GM12873 (cell line): ENCODE data around the gene FARS2.

Source experiments
- TF ChIP-seq, protein P1 (sequence below): IDR thresholded peaks from 2 replicates; pipeline ENCODE4 v1.5.1; 2012; ENCODE audit warnings: low read depth, mild to moderate bottlenecking, moderate library complexity, low read length, control low read depth; ENCODE audit not compliant: insufficient read depth; ENCODE audit errors: missing control alignments

FARS2 gene

GRCh38 chr6:5471044-5471443 is 209.7 kb downstream of the FARS2 start:
- TF ChIP-seq, protein P1, sequence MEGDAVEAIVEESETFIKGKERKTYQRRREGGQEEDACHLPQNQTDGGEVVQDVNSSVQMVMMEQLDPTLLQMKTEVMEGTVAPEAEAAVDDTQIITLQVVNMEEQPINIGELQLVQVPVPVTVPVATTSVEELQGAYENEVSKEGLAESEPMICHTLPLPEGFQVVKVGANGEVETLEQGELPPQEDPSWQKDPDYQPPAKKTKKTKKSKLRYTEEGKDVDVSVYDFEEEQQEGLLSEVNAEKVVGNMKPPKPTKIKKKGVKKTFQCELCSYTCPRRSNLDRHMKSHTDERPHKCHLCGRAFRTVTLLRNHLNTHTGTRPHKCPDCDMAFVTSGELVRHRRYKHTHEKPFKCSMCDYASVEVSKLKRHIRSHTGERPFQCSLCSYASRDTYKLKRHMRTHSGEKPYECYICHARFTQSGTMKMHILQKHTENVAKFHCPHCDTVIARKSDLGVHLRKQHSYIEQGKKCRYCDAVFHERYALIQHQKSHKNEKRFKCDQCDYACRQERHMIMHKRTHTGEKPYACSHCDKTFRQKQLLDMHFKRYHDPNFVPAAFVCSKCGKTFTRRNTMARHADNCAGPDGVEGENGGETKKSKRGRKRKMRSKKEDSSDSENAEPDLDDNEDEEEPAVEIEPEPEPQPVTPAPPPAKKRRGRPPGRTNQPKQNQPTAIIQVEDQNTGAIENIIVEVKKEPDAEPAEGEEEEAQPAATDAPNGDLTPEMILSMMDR: peak; percentile 86

GRCh38 chr6:5471637-5472398 is 210.5 kb downstream of the FARS2 start:
- TF ChIP-seq, protein P1: no peak

DNA sequence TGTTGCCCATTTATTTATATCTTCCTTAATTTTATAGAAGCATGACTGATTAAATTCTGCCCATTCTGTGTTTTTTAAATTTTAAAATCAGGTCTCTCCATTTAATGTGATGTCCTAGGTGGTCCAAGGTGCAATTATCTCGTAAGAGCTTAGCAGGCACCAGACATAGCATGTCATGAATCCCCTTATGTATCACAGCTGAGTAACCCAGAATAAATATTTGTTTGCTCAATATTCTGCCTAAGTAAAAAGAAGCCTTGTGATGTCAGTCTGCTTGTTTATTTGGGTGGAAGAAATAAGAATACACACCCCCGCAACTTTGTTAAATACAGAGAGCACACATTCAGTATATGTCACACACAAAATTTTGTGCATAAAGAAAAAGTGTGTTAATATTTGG is 211.3 kb downstream of the FARS2 start:
- TF ChIP-seq, protein P1: no peak

GRCh38 chr6:5475779-5476178 is 214.5 kb downstream of the FARS2 start:
- TF ChIP-seq, protein P1: no peak

DNA sequence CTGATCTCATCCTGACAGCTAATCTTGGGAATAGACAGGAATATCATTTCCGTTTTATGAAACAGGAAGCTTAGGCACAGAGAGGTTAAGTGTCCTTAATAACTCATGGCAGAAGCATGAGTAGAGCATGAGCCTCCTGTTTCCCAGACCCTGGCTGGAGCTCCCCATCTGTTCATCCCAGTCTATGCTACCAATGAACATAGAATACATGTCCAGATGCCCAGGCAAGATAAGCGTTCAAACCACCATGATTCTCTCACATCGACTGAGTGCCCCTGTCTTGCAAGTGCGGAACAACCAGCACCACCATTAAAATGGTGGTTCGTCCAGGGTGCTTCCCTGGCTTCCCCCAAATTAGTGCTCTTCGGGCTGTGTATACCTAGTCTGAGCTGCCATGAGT is 217.1 kb downstream of the FARS2 start:
- TF ChIP-seq, protein P1: no peak

DNA sequence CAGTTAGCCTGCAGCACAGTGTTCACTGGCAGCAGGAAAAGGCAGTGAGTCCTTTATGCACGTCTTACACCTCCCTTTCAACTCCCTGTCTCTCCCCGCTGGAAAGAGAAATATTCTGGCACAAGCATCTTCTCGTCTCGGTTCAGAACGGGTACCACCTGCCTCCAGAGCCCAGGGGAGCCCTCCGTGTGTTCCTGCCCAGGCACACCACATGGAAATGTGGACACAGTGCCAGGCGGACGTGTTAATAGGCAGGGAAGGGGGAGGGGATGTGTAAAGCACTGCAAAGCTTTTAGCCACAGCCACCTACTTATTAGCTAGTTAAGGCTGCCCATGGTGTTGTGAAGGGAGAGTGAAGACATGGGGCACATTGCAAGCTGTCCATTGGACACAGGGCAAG is 219.7 kb downstream of the FARS2 start:
- TF ChIP-seq, protein P1: no peak

DNA sequence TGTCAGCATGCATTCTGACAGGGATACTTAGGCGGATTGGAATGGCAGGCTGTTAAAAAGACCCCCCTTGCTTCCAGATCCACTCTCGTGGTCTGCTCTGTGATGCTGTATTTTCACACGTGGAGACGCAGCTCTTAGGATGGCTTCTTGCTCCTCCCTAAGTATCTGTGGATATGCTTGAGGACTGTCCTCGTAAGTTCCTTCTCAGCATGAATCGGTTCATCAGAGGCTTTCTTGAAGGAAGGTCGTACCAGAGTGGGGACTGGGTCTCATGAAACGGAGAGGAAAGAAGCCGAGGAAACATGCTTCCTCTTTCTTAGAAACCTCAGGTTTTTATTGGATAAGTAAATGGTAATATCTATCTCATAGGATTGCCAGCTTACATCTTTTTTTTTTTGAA is 220.4 kb downstream of the FARS2 start:
- TF ChIP-seq, protein P1: no peak
